GM12878 (cell line): ENCODE data around the gene ATP2A2. TPM values are rescaled to one million over a fixed set of nuclear protein-coding genes. Genes with fewer than 3 reads are reported as not detected.

Experiments used
- ATAC-seq: fragments of 200-7000 bp; cut with Tn5 transposase; 3 replicates; pipeline ENCODE4 v1.9.1; 2020; ENCODE audit warnings: mild to moderate bottlenecking, moderate library complexity
- BruUV-seq: library from RNA; stranded (reverse); fragments of 400-500 nt; replicated peaks from 2 replicates; lab custom pipeline; 2021; lab: Mats Ljungman, UMichigan
- CTCF ChIA-PET: fragments of 300-600 bp; sonication (Branson Sonifier 250); formaldehyde crosslinking; extraction: SDS; loops from one replicate; lab custom pipeline; 2021; ENCODE audit warnings: inconsistent platforms; lab: Yijun Ruan, JAX
- POLR2A ChIA-PET: fragments of 350-600 bp; formaldehyde crosslinking; extraction: SDS; loops from one replicate; lab custom pipeline; 2021; ENCODE audit warnings: inconsistent platforms; lab: Charles Lee
- RAD21 ChIA-PET: fragments of 300-600 bp; sonication (Branson Sonifier 250); formaldehyde crosslinking; loops from one replicate; lab custom pipeline; 2023; ENCODE audit warnings: antibody characterized with exemption; ENCODE audit not compliant: unreplicated experiment; lab: Charles Lee
- SMC1A ChIA-PET: fragments of 300-600 bp; sonication (Branson Sonifier 250); formaldehyde crosslinking; loops from one replicate; lab custom pipeline; 2023; ENCODE audit not compliant: unreplicated experiment, uncharacterized antibody; lab: Charles Lee
- DNase-seq: peaks from one replicate; pipeline ENCODE4 v3.0.0-alpha.2; 2011; ENCODE audit warnings: low read depth, low spot score
- FAIRE-seq: peaks from 3 replicates; lab custom pipeline; 2011; peaks lifted over from hg19 to GRCh38; lab: Jason Lieb, UNC
- H2AFZ ChIP-seq: 2 replicates; pipeline ENCODE4 v1.6.0; 2011; ENCODE audit warnings: low read depth, low read length, control low read depth; ENCODE audit not compliant: control insufficient read depth
- H3K27ac ChIP-seq: 2 replicates; pipeline ENCODE4 v1.5.1; 2011; ENCODE audit warnings: control low read depth; ENCODE audit not compliant: control insufficient read depth, insufficient read depth
- H3K27me3 ChIP-seq, 2 experiments: replicated peaks in 1 of 2; 2 replicates each; pipeline versions ENCODE4 v1.6.0 to v1.6.1; 2011; ENCODE audit warnings: low read length in 1 of 2; ENCODE audit not compliant: control insufficient read depth in 2 of 2, insufficient read depth in 2 of 2
- H3K36me3 ChIP-seq, 2 experiments: 2 replicates each; pipeline ENCODE4 v1.5.1; 2011; ENCODE audit warnings: low read length in 1 of 2; ENCODE audit not compliant: control insufficient read depth in 2 of 2, insufficient read depth in 2 of 2
- H3K4me1 ChIP-seq: 2 replicates; pipeline ENCODE4 v1.6.1; 2011; ENCODE audit warnings: mild to moderate bottlenecking, low read length, moderate library complexity, mixed read lengths; ENCODE audit not compliant: control insufficient read depth, insufficient read depth
- H3K4me2 ChIP-seq: 2 replicates; pipeline ENCODE4 v1.6.0; 2011; ENCODE audit warnings: control low read depth; ENCODE audit not compliant: control insufficient read depth, insufficient read depth
- H3K4me3 ChIP-seq: fragments of 200-600 bp; sonication (generic); 2 replicates; pipeline ENCODE4 v1.5.1; 2016
- H3K79me2 ChIP-seq: 2 replicates; pipeline ENCODE4 v1.6.0; 2011; ENCODE audit warnings: low read length; ENCODE audit not compliant: control insufficient read depth, insufficient read depth
- H3K9ac ChIP-seq: 2 replicates; pipeline ENCODE4 v1.8.0; 2011; ENCODE audit warnings: low read length, control low read depth, mixed read lengths; ENCODE audit not compliant: control insufficient read depth, insufficient read depth
- H3K9me3 ChIP-seq: replicated peaks from 3 replicates; pipeline ENCODE4 v1.5.1; 2011; ENCODE audit warnings: mild to moderate bottlenecking, low read length; ENCODE audit not compliant: control insufficient read depth, insufficient read depth
- H4K20me1 ChIP-seq: 2 replicates; pipeline ENCODE4 v1.6.0; 2011; ENCODE audit not compliant: control insufficient read depth, insufficient read depth
- BMI1 ChIP-seq: fragments of 450-650 bp; IDR thresholded peaks from 2 replicates; pipeline ENCODE4 v1.6.1; 2016; ENCODE audit warnings: mild to moderate bottlenecking, moderate library complexity, borderline replicate concordance
- CHD2 ChIP-seq: IDR thresholded peaks from 2 replicates; pipeline ENCODE4 v1.6.1; 2011; ENCODE audit warnings: low read depth, low read length, improper control_type of control experiment, borderline replicate concordance
- HDGF ChIP-seq: fragments of 450-650 bp; IDR thresholded peaks from 2 replicates; pipeline ENCODE4 v1.6.1; 2016; ENCODE audit warnings: antibody characterized with exemption
- IRF5 ChIP-seq: fragments of 450-650 bp; IDR thresholded peaks from 2 replicates; pipeline ENCODE4 v1.6.1; 2017; ENCODE audit warnings: borderline replicate concordance
- KDM1A ChIP-seq: fragments of 200-600 bp; sonication (generic); IDR thresholded peaks from 2 replicates; pipeline ENCODE4 v1.6.1; 2016; ENCODE audit warnings: borderline replicate concordance
- MTA2 ChIP-seq: fragments of 450-650 bp; IDR thresholded peaks from 2 replicates; pipeline ENCODE4 v1.6.1; 2016; ENCODE audit warnings: low read depth, mild to moderate bottlenecking, moderate library complexity
- POLR2AphosphoS2 ChIP-seq: IDR thresholded peaks from 2 replicates; pipeline ENCODE4 v1.6.1; 2011; ENCODE audit warnings: low read depth, mild to moderate bottlenecking, low read length, improper control_type of control experiment, moderate library complexity
- POU2F2 ChIP-seq: IDR thresholded peaks from 3 replicates; pipeline ENCODE4 v1.6.1; 2011; ENCODE audit warnings: low read depth, mild to moderate bottlenecking, low read length, borderline replicate concordance
- RAD51 ChIP-seq: fragments of 450-650 bp; IDR thresholded peaks from 2 replicates; pipeline ENCODE4 v1.6.1; 2016; ENCODE audit warnings: moderate library complexity, mild to moderate bottlenecking, inconsistent platforms
- SREBF1 ChIP-seq: IDR thresholded peaks from 2 replicates; pipeline ENCODE4 v1.6.1; 2012; ENCODE audit warnings: mild to moderate bottlenecking, low read length
- TCF3 ChIP-seq: IDR thresholded peaks from 2 replicates; pipeline ENCODE4 v1.6.1; 2012; ENCODE audit warnings: low read depth, mild to moderate bottlenecking, low read length, borderline replicate concordance; ENCODE audit not compliant: insufficient read depth
- ZBTB40 ChIP-seq: fragments of 450-650 bp; IDR thresholded peaks from 2 replicates; pipeline ENCODE4 v1.6.1; 2016; ENCODE audit warnings: mild to moderate bottlenecking, moderate library complexity, borderline replicate concordance
- ZZZ3 ChIP-seq: IDR thresholded peaks from 2 replicates; pipeline ENCODE4 v1.6.1; 2011; ENCODE audit warnings: low read depth; ENCODE audit not compliant: control insufficient read depth, insufficient read length
- WGBS: methylation state at CpG from one replicate; pipeline ENCODE4 v1.1.6; 2016; ENCODE audit warnings: low lambda C conversion rate; ENCODE audit not compliant: insufficient replicate concordance, insufficient coverage; ENCODE audit errors: missing lambda C conversion rate; 5-methylcytosine and 5-hydroxymethylcytosine counted together
- in situ Hi-C: fragments of 300-500 bp; cut with MboI; formaldehyde crosslinking; loops from 9 replicates; pipeline ENCODE4 v1.14.3; 2018; ENCODE audit warnings: mixed read lengths
- intact Hi-C: fragments of 100-400 bp; cut with micrococcal nuclease; formaldehyde crosslinking; loops from one replicate; pipeline ENCODE4 v1.14.2; 2022; ENCODE audit not compliant: unreplicated experiment
- polyA plus RNA-seq, 11 experiments: library from polyadenylated mRNA; depleted of rRNA in 4 of 11; unstranded in 6 of 11; stranded (reverse) in 5 of 11; fragments of >200 nt; fragmentation: Nextera tagmentation in 4 of 11; fragmentation: Illumina TruSeq in 1 of 11; extraction: Ambion mirVana in 4 of 11; extraction: Trizol in 1 of 11; gene quantifications; 1 replicate in 1 of 11; 2 replicates in 10 of 11; pipeline versions ENCODE4 v1.2.1 to v1.2.3, GENCODE V29; 2011 to 2016; ENCODE audit warnings: inconsistent platforms in 2 of 11, missing spikeins in 2 of 11, low read depth in 1 of 11
- total RNA-seq, 4 experiments: library from RNA; depleted of rRNA in 3 of 4; stranded (reverse); fragments of >200 nt in 3 of 4; fragmentation: Illumina TruSeq in 1 of 4; extraction: Trizol in 1 of 4; gene quantifications; 2 replicates each; pipeline versions ENCODE4 v1.2.1 to v1.2.3, GENCODE V29; 2013 to 2021

Gene ATP2A2
- total and polyA plus RNA-seq, 10 of the 15 experiments (the other 5 are each of a cell fraction or from before 2014, with no cell fraction given), result 3.7 to 133 (median 34.4) TPM

- TF ChIP-seq TCF3 (no peak), SREBF1 (no peak), POU2F2 (no peak), MTA2 (no peak), CHD2 (no peak), IRF5 (no peak)
Measured at GRCh38 chr12:110335481-110336045, 54.5 kb downstream of the ATP2A2 start (continued).

- 92% methylated on average over 11 of the region's 11 CpGs for WGBS
- ATAC-seq, result no peak
- POLR2A ChIA-PET, result interaction anchor here (0.6 to 1.2 kb wide), 2 partner anchors 62 to 443 kb away, joined by 3 read pairs; no protein-coding TSS in a partner anchor
- no peaks in the 10 kb centered on the region for H3K27me3 ChIP-seq
- no peak overlapping the region for H3K4me2 ChIP-seq
- CTCF ChIA-PET, result interaction anchor here (0.7 kb wide), 2 partner anchors 8 to 16 kb away, joined by 3 read pairs; no protein-coding TSS in a partner anchor
- intact Hi-C loops, result no loop called here
- H2AFZ ChIP-seq, result no peak overlapping the region
- RAD21 ChIA-PET, result no interaction called here
- H3K9me3 ChIP-seq, result no peaks in the 10 kb centered on the region
- H3K79me2 ChIP-seq, result no peaks in the 10 kb centered on the region
- no TSS peak for BruUV-seq
- H3K4me1 ChIP-seq, result 0 out of 2 replicates have a peak, but pooled peaks cover 4% of the 10 kb centered on the region
- no peak for DNase-seq
- H3K27ac ChIP-seq, result no peak overlapping the region
- SMC1A ChIA-PET, result interaction anchor here (1.0 to 1.6 kb wide), 5 partner anchors 11 to 116 kb away, joined by 3 to 4 read pairs (median 4); no protein-coding TSS in a partner anchor
- peaks cover 56 to 70% of the 10 kb centered on the region in 2 experiments for H3K36me3 ChIP-seq
- no peak for FAIRE-seq
- in situ Hi-C loops, result no loop called here
- H3K4me3 ChIP-seq, result no peak overlapping the region
- no peaks in the 10 kb centered on the region for H4K20me1 ChIP-seq
- no peak overlapping the region for H3K9ac ChIP-seq
- no peak for TF ChIP-seq KDM1A
- no peak for TF ChIP-seq ZZZ3
- no peak for TF ChIP-seq RAD51
- no peak for TF ChIP-seq HDGF
- no peak for TF ChIP-seq IRF5
- no peak for TF ChIP-seq POLR2AphosphoS2
- TF ChIP-seq BMI1, result no peak
- TF ChIP-seq ZBTB40, result no peak
Measured at GRCh38 chr12:110337912-110338710, 57.1 kb downstream of the ATP2A2 start.
